Aorta (tissue), 5 donors: ENCODE measurements around the gene SPTA1. TPM values are rescaled to one million over a fixed set of nuclear protein-coding genes. Genes with fewer than 3 reads are reported as not detected.
"Not testable (repeated sequence)": the region's sequence is repeated elsewhere in the genome, so short reads cannot be mapped to it uniquely, and the experiment has no call there.

Experiments
- ATAC-seq: fragments of 200-7000 bp; cut with Tn5 transposase; one replicate; pipeline ENCODE4 v1.9.1; 2022; ENCODE audit warnings: moderate library complexity; ENCODE audit not compliant: low FRiP score
- DNase-seq, 2 donors: peaks; one replicate each; pipeline ENCODE4 v3.0.0-alpha.2; 2020
- H3K27ac ChIP-seq, 2 donors: one replicate each; pipeline ENCODE4 v1.5.1; 2013; ENCODE audit warnings: low read length in 2 of 2, mild to moderate bottlenecking in 2 of 2, moderate library complexity in 2 of 2, control low read depth in 1 of 2, inconsistent platforms in 1 of 2, low read depth in 1 of 2
- H3K27me3 ChIP-seq, 2 donors: one replicate each; pipeline ENCODE4 v1.6.1; 2013; ENCODE audit warnings: control low read depth in 1 of 2, low read length in 1 of 2, mild to moderate bottlenecking in 1 of 2, moderate library complexity in 1 of 2; ENCODE audit not compliant: insufficient read depth in 2 of 2, control insufficient read depth in 1 of 2
- H3K36me3 ChIP-seq, 2 donors: one replicate each; pipeline ENCODE4 v1.6.1; 2013; ENCODE audit warnings: control low read depth in 1 of 2, low read length in 1 of 2, mild to moderate bottlenecking in 1 of 2; ENCODE audit not compliant: insufficient read depth in 2 of 2, control insufficient read depth in 1 of 2
- H3K4me1 ChIP-seq, 2 donors: one replicate each; pipeline ENCODE4 v1.6.1; 2013; ENCODE audit warnings: low read length in 2 of 2, control low read depth in 1 of 2, mild to moderate bottlenecking in 1 of 2, moderate library complexity in 1 of 2; ENCODE audit not compliant: insufficient read depth in 2 of 2, control insufficient read depth in 1 of 2
- H3K4me3 ChIP-seq, 2 donors: one replicate each; pipeline ENCODE4 v1.5.1; 2013; ENCODE audit warnings: low read length in 2 of 2, control low read depth in 1 of 2, mild to moderate bottlenecking in 1 of 2
- H3K9me3 ChIP-seq: one replicate; pipeline ENCODE4 v1.6.1; 2013; ENCODE audit warnings: mild to moderate bottlenecking, low read length; ENCODE audit not compliant: control insufficient read depth
- WGBS, 2 donors: extraction: QIAGEN DNeasy Blood & Tissue Kit; methylation state at CpG; one replicate each; pipeline ENCODE4 v1.1.7; 2013; 5-methylcytosine and 5-hydroxymethylcytosine counted together
- intact Hi-C, 2 donors: fragments of 100-400 bp; cut with DNase I; formaldehyde crosslinking; loops; one replicate each; pipeline versions ENCODE4 v1.14.2 to v1.15.0; 2022
- polyA plus RNA-seq, 2 donors: library from polyadenylated mRNA; stranded (reverse); fragments of 200-250 nt; gene quantifications; one replicate each; pipeline ENCODE4 v1.2.3, GENCODE V29; 2013
- total RNA-seq, 2 donors: library from RNA; stranded (reverse); fragmentation: NEBNext Ultra II Directional; extraction: Animal tissue kit (Norgen Biotek cat#: 25700); gene quantifications; one replicate each; pipeline ENCODE4 v1.2.1, GENCODE V29; 2021
- donor health status: healthy with polysubstance abuse.
- donor health status: Bipolar disorder and iron deficiency.
- donor health status: DM: no; HTN: no; CAD: no.
- donor health status: DM: no; HTN: no; CAD: no.
- donor health status: DM: yes; HTN: yes; CAD: no.

The SPTA1 gene
- total and polyA plus RNA-seq, 4 donors, result 1.2 TPM; not detected in 3

DNA sequence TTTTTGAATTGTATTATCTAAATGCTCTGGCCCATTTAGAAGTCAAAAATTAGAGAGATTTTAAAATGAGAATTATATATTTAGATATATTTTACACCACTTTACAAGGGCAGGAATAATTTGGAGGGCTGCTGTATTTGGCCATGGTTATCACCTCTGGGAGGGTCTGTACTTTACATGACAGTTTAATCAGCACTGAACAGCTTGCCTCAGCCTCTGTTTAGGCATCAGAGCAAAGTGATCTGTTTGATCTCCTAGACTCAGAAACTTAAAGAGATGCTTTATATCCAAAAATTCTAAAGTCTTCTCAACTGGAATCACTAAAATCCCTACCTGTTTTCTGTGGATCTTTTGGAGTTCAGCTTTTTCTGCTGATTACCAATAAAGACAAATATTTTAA, 5.4 kb upstream of the SPTA1 start:
- Histone ChIP-seq H3K27me3 (no peaks in the 10 kb centered on the region), H3K36me3 (no peaks in the 10 kb centered on the region), H3K27ac (no peak overlapping the region), H3K9me3 (no peaks in the 10 kb centered on the region), H3K4me3 (no peak overlapping the region), H3K4me1 (no peaks in the 10 kb centered on the region)
- intact Hi-C loops, result no loop called here
- ATAC-seq (no peak), DNase-seq (no peak)

DNA sequence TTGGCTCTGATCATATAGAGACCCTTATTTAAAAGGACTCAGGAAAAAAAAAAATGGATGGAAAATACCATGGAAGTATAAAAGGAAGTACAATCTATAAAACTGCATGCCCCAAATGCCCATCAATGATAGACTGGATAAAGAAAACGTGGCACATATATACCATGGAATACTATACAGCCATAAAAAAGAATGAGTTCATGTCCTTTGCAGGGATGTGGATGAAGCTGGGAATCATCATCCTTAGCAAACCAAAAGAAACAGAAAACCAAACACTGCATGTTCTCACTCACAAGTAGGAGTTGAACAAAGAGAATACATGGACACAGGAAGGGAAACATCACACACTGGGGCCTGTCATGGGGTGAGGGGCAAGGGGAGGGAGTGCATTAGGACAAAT, 4.6 kb upstream of the SPTA1 start:
- H3K4me3 ChIP-seq, H3K4me1 ChIP-seq, H3K27ac ChIP-seq, H3K36me3 ChIP-seq, H3K9me3 ChIP-seq, intact Hi-C loops, ATAC-seq, H3K27me3 ChIP-seq, DNase-seq: not testable (repeated sequence)
- WGBS, 2 donors, result 48 to 53% methylated on average over 1 of the region's 1 CpG

DNA sequence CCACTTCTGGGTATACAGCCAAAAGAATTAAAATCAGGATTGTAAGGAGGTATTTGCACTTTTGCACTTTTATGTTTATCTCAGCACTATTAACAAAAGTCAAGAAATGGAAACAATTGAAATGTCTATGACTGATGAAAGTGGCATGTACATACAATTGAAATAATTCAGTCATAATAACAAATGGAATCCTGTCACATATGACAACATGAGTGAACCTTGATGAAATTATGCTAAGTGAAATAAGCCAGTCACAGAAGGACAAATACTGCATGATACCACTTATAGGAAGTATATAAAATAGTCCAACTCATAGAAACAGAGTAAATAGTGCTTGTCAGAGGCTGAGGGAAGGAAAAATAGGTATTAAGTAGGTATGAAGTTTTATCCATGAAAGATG, 3.4 kb upstream of the SPTA1 start:
- H3K27ac ChIP-seq, result no peak overlapping the region
- H3K27me3 ChIP-seq, result no peaks in the 10 kb centered on the region
- H3K4me3 ChIP-seq, result no peak overlapping the region
- no peaks in the 10 kb centered on the region for H3K36me3 ChIP-seq
- no peak for DNase-seq
- ATAC-seq, result no peak
- H3K9me3 ChIP-seq, result no peaks in the 10 kb centered on the region
- H3K4me1 ChIP-seq, result no peaks in the 10 kb centered on the region
- intact Hi-C loops, result no loop called here

DNA sequence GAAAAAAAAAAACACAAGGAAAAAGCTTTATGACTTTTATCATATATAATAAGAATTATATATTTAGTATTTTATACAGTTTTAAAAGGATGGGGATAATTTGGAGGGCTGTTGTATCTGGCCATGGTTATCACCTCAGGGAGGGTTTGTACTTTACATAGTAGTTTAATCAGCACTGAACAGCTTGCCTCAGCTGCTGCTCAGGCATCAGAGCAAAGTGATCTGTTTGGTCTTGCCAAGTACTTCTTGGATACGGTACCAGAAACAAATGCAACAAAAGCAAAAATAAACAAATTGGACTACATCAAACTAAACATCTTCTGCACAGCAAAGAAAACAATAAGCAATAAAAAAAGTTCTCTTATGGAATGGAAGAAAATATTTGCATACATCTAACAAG, 2.6 kb upstream of the SPTA1 start:
- WGBS, 2 donors, result 45 to 52% methylated on average over 1 of the region's 1 CpG
- no peaks in the 10 kb centered on the region for H3K36me3 ChIP-seq
- ATAC-seq, result no peak
- H3K4me1 ChIP-seq, result no peaks in the 10 kb centered on the region
- no peak overlapping the region for H3K27ac ChIP-seq
- no peak overlapping the region for H3K4me3 ChIP-seq
- no peak for DNase-seq
- no peaks in the 10 kb centered on the region for H3K27me3 ChIP-seq
- H3K9me3 ChIP-seq, result no peaks in the 10 kb centered on the region
- intact Hi-C loops, result no loop called here

DNA sequence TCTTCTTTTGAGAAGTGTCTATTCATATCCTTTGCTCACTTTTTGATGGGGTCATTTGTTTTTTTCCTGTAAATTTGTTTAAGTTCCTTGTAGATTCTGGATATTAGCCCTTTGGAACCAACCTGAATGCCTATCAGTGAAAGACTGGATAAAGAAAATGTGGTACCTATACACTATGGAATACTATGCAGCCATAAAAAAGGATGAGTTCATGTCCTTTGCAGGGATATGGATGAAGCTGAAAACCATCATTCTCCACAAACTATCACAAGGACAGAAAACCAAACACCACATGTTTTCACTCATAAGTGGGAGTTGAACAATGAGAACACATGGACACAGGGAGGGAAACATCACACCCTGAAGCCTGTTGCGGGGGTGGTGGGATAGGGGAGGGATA, 1.8 kb upstream of the SPTA1 start:
- H3K36me3 ChIP-seq, DNase-seq, H3K27me3 ChIP-seq, H3K9me3 ChIP-seq, H3K4me3 ChIP-seq, ATAC-seq, intact Hi-C loops, H3K4me1 ChIP-seq, H3K27ac ChIP-seq: not testable (repeated sequence)
- 91 to 100% methylated on average over 1 of the region's 1 CpG for WGBS, 2 donors

DNA sequence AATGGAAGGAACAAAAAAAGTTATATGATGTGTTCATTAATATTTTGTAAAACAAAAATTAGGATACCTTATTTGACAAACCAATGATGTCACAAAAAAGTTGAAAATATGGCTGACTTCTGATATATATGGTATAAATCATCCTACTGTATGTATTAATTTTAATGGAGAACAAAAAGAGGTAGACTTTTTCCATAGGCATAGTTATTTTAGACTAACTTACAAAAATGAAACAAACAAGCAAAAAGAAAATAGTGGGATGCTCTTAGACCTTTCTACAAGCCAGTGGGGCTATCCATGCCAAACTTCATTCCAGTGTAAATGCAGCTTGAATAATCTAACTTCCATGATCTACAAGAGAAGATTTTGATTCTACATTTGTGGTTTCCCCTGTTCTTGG, 522 bp upstream of the SPTA1 start:
- intact Hi-C loops, result no loop called here
- ATAC-seq (no peak), DNase-seq (no peak)
- no peaks in the 10 kb centered on the region for H3K36me3 ChIP-seq
- H3K9me3 ChIP-seq, result no peaks in the 10 kb centered on the region
- H3K4me1 ChIP-seq, result no peaks in the 10 kb centered on the region
- no peaks in the 10 kb centered on the region for H3K27me3 ChIP-seq
- H3K4me3 ChIP-seq, result no peak overlapping the region
- H3K27ac ChIP-seq, result no peak overlapping the region

DNA sequence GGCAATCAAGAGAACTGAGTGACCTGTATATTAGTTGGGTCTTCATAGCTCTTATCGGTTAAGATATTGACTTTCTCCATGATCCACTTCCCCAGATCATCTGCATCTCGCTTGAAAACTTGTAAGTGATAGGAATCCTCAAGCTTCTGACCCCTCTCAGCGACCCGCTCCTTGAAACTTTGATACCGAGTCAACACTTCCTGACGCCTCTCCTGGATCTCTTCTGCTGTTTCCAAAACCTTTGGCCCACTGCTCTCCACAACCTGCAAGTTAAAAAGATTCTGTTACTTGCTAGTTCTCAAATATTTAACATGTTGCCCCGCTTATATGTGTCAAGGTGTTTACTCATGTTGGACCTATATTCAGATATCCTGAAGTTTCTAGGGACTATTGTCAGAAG, 1.4 kb downstream of the SPTA1 start:
- Histone ChIP-seq H3K36me3 (no peaks in the 10 kb centered on the region), H3K9me3 (no peaks in the 10 kb centered on the region), H3K27me3 (no peaks in the 10 kb centered on the region), H3K4me1 (no peaks in the 10 kb centered on the region), H3K4me3 (no peak overlapping the region), H3K27ac (no peak overlapping the region)
- ATAC-seq (no peak), DNase-seq (no peak)
- intact Hi-C loops, result no loop called here
- 69% methylated on average over 7 of the region's 7 CpGs for WGBS, 2 donors

DNA sequence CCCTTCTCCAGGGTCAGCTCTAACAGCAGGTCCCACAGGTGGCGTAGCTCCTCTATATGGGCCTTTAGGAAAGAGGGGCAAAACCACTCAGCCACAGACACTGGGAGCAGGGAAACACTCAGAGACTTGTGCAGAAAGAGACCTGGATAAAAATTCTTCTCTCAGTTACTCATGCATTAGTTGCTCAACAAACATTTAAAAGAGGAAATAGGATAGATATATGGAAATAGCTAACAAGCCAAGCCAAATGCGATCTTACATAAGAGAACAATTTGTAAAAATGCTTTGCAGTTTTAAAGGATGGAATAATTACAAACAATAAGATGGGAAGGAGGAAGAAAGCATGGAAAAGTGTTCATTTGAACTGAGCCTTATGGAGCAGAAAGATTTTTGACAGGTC, 4.9 kb downstream of the SPTA1 start:
- ATAC-seq, result no peak

DNA sequence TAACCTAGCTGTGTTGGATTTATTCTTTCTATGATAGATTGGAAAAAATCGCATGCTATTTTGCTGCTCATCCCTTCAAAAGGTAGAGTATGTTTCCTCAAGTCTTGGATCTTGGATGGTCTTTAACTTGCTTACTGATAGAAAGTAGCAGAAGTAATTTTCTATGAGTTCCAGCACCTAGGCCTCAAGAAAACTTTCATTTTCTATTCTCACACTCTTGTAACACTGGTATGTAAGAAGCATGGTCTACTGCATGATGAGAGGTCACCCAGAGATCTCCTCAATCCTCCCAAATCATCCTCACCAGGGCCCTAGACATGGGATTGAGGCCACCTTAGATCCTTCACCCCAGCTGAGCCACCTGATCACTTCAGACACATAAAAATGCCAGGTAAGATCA, 7.2 kb downstream of the SPTA1 start:
- Histone ChIP-seq H3K4me1 (no peaks in the 10 kb centered on the region), H3K4me3 (no peak overlapping the region), H3K27ac (no peak overlapping the region), H3K36me3 (no peaks in the 10 kb centered on the region), H3K9me3 (no peaks in the 10 kb centered on the region), H3K27me3 (no peaks in the 10 kb centered on the region)
- intact Hi-C loops, result no loop called here
- 91 to 93% methylated on average over 1 of the region's 1 CpG for WGBS, 2 donors
- DNase-seq (no peak), ATAC-seq (no peak)

More for the DNA sequence above, 4.9 kb downstream of the SPTA1 start:
- H3K27me3 ChIP-seq, result no peaks in the 10 kb centered on the region
- no peaks in the 10 kb centered on the region for H3K4me1 ChIP-seq
- no peak overlapping the region for H3K4me3 ChIP-seq
- no peak overlapping the region for H3K27ac ChIP-seq
- no peaks in the 10 kb centered on the region for H3K9me3 ChIP-seq
- WGBS, 2 donors, result 92 to 93% methylated on average over 2 of the region's 2 CpGs
- intact Hi-C loops, result no loop called here
- DNase-seq, result no peak
- H3K36me3 ChIP-seq, result no peaks in the 10 kb centered on the region
